ENCODE measurements around the gene ST6GALNAC3.
A peak's percentile ranks its signal among the peaks of the same experiment; 100 is the strongest.
"Not testable (repeated sequence)": the region's sequence is repeated elsewhere in the genome, so short reads cannot be mapped to it uniquely, and the experiment has no call there.

The ST6GALNAC3 gene

GRCh38 chr1:76074321-76075187 is at the start of gene ST6GALNAC3:
TSS of gene ST6GALNAC3 (plus strand) at chr1:76074746.
- peak; percentile 56 for DNase-seq (ENCODE audit: low read depth, low spot score)

DNA sequence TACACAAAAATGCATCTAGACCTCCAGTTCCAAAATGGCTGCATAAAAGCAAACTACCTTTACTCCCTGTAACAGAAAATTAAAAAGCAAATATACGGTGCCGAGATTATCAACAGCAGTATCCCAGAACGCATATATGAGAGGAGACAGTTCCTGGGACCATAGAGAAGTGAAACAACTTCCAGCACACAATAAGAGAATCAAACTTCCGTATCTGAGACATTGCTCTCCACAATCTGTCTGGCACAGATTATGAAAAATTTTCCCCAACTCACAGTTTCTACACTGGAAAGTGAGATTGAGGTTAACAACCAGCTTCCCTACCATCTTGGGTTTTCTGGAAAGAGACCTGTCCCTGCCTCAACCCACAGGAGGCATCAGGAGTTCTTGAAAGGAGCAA is 47.2 kb upstream of the ST6GALNAC3 start:
- no peak for DNase-seq (ENCODE audit: low read depth, low spot score)

- no peak for DNase-seq (ENCODE audit: low read depth, low spot score)
These were observed 45.2 kb upstream of the ST6GALNAC3 start for GRCh38 chr1:76029331-76029730.

DNA sequence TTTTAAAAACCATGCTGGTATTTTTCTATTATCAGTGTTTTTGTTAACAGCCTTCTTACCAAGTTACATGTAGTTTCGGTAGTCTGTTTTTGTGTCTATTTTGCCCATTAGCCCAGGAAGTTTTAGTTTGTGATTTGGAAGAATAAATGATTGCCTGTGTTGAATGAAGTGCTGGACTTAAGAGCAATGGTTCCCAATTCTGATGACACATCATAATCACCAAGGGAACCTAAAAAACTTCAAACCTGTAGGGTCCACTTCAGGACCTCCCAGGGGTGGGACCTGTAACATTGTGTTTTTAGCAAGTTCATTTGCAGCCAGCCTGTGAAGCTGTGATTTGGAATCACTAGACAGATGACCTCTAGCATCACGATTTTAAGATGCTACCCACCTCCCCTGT is 43.0 kb upstream of the ST6GALNAC3 start:
- DNase-seq (ENCODE audit: low read depth, low spot score), result no peak

GRCh38 chr1:76033800-76034475 is 40.6 kb upstream of the ST6GALNAC3 start:
- no peak for DNase-seq (ENCODE audit: low read depth, low spot score)

- DNase-seq (ENCODE audit: low read depth, low spot score), result no peak
These were observed 39.5 kb upstream of the ST6GALNAC3 start for GRCh38 chr1:76035053-76035452.

GRCh38 chr1:76037324-76037723 is 37.2 kb upstream of the ST6GALNAC3 start:
- no peak for DNase-seq (ENCODE audit: low read depth, low spot score)

DNA sequence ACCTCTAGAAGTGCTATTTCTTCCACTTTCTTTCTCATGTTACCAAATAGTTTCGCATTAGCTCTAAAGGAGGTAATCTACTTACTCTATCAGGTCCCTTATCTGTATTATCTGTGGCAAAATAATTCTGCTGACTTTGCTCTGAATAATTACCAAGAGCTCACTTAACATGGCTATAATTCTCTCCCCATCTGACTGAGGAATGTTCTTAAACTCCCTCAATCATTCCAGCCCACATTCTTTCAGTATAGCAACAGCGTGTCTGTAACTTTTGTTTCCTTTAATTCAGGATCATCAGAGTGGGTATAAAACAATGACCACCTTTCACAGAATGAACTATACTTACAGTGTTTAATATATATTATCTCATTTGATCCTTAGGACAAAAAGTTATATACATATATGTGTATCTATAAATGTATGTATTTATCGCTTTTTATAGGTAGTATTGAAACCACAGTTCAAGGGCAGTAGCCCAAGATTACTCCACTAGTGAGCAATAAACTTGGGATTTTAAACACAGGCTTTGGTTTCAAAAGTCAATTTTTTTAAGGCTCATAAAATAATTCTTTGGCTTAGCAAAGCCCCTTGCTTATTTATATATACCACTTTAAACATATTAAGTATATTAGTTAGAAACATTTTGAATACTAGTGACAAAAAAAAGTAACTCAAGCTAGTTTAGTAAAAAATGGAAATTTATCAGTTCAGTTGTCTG is 36.1 kb upstream of the ST6GALNAC3 start:
- DNase-seq (ENCODE audit: low read depth, low spot score), result no peak

GRCh38 chr1:76046149-76046548 is 28.4 kb upstream of the ST6GALNAC3 start:
- DNase-seq (ENCODE audit: low read depth, low spot score), result no peak

DNA sequence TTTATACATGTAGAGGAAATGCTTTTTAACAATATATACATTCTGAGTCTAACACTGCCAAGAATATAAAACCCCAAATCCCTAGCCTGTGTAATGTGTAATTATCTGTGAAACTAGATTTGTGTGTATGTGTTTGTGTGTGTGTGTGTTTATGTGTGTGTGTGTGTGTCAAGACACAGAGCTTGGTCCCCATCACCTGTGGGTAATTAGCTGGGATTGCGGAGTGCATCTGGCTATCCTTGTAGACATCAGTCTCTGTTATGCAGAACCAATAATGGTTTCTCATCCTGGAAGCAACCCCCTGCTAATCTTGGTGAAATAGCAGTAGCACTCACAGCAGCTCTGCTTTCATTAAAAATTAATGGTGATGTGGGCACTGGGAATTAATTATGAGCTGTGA is 26.3 kb upstream of the ST6GALNAC3 start:
- DNase-seq (ENCODE audit: low read depth, low spot score), result no peak

DNA sequence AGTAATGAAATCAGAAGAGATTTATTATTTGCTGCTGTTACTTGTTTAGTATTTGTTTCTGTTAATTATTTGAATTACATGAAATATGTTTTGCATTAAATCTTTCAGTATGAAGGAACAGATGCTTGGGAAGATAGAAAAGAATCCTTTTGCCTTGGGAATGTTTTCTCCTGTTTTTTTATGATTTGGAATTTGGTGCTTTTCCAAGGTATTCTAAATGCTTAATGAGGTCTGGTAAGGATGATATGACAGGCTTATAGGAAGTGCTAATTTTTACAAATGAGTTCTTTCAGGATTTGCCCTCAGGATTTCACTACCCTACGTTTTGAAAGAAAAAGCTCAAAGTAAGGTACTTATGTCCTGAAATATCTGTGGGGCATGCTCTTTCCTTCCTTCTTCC is 25.6 kb upstream of the ST6GALNAC3 start:
- DNase-seq (ENCODE audit: low read depth, low spot score), result no peak

- no peak for DNase-seq (ENCODE audit: low read depth, low spot score)
These were observed 25.0 kb upstream of the ST6GALNAC3 start for GRCh38 chr1:76049498-76049897.

DNA sequence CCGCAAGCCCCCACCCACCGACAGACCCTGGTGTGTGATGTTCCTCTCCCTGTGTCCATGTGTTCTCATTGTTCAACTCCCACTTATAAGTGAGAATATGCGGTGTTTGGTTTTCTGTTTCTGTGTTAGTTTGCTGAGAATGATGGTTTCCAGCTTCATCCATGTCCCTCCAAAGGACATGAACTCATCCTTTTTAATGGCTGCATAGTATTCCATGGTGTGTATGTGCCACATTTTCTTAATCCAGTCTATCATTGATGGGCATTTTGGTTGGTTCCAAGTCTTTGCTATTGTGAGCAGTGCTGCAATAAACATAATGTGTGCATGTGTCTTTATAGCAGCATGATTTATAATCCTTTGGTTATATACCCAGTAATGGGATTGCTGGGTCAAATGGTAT is 24.5 kb upstream of the ST6GALNAC3 start:
- DNase-seq (ENCODE audit: low read depth, low spot score), result not testable (repeated sequence)

DNA sequence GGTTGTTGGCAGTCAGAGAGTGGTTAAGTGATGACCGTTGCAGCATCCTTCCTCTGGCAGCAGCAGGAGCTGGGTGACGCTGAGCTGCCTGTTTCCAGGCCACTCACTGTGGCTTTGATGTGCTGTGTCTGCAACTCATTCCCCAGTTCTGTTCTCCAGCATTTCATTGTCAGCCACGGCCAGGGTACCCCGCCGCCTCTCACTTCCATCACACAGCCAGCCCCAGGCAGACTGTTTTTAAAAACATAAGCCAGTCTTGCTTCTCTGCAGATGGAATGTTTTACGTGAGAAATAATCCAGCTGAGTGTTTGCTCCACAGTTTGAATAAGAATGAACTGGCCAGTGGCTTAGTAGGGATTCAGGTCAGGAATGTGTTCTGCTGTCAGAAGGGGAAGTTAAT is 21.5 kb upstream of the ST6GALNAC3 start:
- no peak for DNase-seq (ENCODE audit: low read depth, low spot score)

- DNase-seq (ENCODE audit: low read depth, low spot score), result no peak
These were observed 20.2 kb upstream of the ST6GALNAC3 start for GRCh38 chr1:76054359-76054758.

GRCh38 chr1:76055987-76056386 is 18.6 kb upstream of the ST6GALNAC3 start:
- DNase-seq (ENCODE audit: low read depth, low spot score), result no peak

DNA sequence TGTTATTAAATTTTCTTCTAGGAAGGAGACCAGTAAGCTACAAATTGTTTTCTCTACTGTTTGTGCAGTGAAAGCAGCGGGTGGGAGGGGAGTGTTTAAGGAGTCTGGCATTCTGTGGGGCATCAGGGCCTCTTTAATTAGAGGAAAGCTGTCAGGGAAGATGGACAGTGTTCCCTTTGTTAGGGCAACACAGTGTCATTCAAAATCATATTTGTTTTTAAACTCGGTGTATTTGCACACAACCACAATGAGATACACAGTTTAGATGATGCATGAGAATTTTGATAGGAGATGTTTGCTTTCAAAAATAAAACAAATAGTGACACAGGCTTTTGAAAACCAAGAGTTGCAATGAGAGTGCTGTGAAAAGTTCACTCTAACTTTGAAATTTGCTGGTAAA is 15.1 kb upstream of the ST6GALNAC3 start:
- no peak for DNase-seq (ENCODE audit: low read depth, low spot score)

DNA sequence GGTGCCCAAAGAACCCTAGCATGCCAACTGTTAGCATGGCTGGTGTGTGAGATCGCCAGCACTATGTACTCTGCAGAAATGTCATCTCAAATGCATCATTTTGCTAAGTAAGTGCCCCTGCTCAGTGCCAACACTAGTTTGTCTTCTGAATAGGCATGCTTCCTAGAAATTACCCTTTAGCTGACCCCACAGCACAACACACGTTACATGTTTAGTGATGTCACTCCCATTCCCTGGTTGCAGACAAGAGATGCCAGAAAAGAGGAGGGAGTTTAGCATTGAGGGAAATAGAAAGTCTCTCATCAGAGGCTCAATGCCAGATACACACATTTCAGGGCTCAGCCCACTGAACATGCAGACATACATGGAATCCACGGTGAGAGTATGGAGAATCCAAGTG is 9.3 kb upstream of the ST6GALNAC3 start:
- no peak for DNase-seq (ENCODE audit: low read depth, low spot score)

DNA sequence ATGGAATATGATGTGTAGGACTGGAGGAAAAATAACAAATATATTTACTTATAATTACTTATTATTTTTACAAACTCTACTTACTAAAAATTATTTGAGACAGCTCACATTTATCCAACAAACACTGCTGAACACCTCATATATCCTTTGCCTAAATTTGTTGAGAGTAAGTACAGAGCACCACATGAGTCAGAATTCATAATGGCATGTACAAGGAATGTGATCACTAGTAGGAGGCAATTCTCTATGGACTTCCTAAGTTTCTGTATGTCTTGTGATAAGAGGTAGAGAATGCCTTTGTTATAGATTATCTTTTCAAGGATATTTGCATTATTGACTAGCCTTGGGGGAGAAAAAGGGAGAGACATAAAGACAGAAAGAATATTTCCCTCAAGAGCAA is 8.2 kb upstream of the ST6GALNAC3 start:
- DNase-seq (ENCODE audit: low read depth, low spot score), result no peak

DNA sequence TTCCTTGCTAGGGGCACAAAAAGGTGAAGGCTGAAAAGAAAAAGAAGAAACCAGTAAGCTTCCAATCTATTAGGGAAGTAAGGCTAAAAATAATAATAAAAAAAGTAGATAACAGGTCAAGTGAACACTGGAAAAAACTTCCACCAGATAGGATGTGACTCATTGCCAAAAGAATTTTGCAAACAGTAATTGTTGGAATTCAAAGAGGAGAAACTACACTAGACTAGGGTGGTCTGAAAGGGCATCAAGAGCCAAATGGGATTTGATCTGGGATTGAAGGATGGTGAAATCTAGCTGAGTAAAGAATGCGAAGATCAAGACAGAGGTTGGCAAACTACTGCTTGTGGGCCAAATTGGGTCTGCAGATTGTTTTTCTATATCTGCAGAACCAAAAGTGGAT is 6.0 kb upstream of the ST6GALNAC3 start:
- DNase-seq (ENCODE audit: low read depth, low spot score), result no peak

DNA sequence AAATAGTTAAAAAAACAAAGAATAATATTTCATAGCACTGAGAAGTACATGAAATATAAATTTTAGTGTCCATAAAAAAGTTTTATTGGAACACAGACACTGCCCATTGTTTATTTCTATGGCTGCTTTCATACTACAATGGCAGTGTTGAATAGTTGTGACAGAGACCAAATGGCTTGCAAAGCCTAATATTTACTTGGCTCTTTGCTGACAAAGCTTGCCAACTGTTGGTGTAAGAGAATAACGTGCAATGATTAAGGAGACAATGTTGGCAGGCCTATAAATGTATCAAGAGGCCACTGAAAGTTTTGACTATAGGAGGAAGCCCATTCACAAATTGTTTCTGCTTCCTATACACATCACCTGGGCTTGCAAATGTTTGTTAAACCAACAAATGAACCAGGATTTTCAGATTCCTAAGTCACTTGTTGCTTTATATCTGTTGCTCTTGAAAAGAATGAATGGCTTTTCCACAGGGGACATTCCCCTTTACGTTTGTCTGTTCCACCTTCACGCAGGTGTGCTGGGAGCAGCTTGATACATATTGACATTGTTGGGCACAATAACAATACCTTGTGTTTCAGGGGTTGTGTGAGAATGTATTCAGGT is 5.5 kb upstream of the ST6GALNAC3 start:
- DNase-seq (ENCODE audit: low read depth, low spot score), result no peak

GRCh38 chr1:76070538-76070937 is 4.0 kb upstream of the ST6GALNAC3 start:
- no peak for DNase-seq (ENCODE audit: low read depth, low spot score)
